A549 (cell line): ENCODE results near the gene PROC.

Experiments used
- BHLHE40 ChIP-seq: IDR thresholded peaks from 2 replicates; pipeline ENCODE4 v1.6.1; 2012; ENCODE audit warnings: low read depth, low read length, inconsistent platforms
- CEBPB ChIP-seq, 2 experiments: fragments of >200 bp in 1 of 2; sonication (Bioruptor Twin) in 1 of 2; formaldehyde crosslinking in 1 of 2; IDR thresholded peaks; 2 replicates each; pipeline ENCODE4 v1.6.1; 2012 to 2016
- CHD2 ChIP-seq: fragments of 150-350 bp; IDR thresholded peaks from 2 replicates; pipeline ENCODE4 v1.6.1; 2014; ENCODE audit warnings: low read length; ENCODE audit not compliant: partially characterized antibody
- GATA3 ChIP-seq: IDR thresholded peaks from 2 replicates; pipeline ENCODE4 v1.6.1; 2012; ENCODE audit warnings: borderline replicate concordance
- HMGXB4 ChIP-seq: fragments of 250-450 bp; sonication (Bioruptor Pico); IDR thresholded peaks from 2 replicates; pipeline ENCODE4 v1.5.0; 2021; ENCODE audit warnings: mild to moderate bottlenecking, moderate library complexity, borderline replicate concordance
- PHF8 ChIP-seq: fragments of 200-600 bp; sonication (generic); IDR thresholded peaks from 2 replicates; pipeline ENCODE4 v1.6.1; 2016; ENCODE audit warnings: low read depth, mild to moderate bottlenecking, antibody characterized with exemption, moderate library complexity, borderline replicate concordance
- POLR2A ChIP-seq: IDR thresholded peaks from 2 replicates; pipeline ENCODE4 v1.6.1; 2012; ENCODE audit warnings: mild to moderate bottlenecking, low read length
- POLR2AphosphoS2 ChIP-seq: conservative IDR thresholded peaks from 2 replicates; pipeline ENCODE4 v1.6.1; 2012; ENCODE audit warnings: low read length, improper control_type of control experiment, inconsistent platforms
- RFX5 ChIP-seq: fragments of 450-650 bp; IDR thresholded peaks from 2 replicates; pipeline ENCODE4 v1.7.1; 2014; ENCODE audit warnings: antibody characterized with exemption, mild to moderate bottlenecking, moderate library complexity
- SMC3 ChIP-seq: fragments of >200 bp; sonication (Bioruptor Twin); formaldehyde crosslinking; IDR thresholded peaks from 3 replicates; pipeline ENCODE4 v1.6.1; 2018; ENCODE audit warnings: inconsistent platforms
- USF2 ChIP-seq: fragments of 450-650 bp; IDR thresholded peaks from 2 replicates; pipeline ENCODE4 v1.6.1; 2014; ENCODE audit warnings: antibody characterized with exemption
- TF ChIP-seq, protein P1 (sequence below): fragments of >200 bp; sonication (Bioruptor Twin); formaldehyde crosslinking; IDR thresholded peaks from 3 replicates; pipeline ENCODE4 v1.5.1; 2016

- TF ChIP-seq, protein P1, sequence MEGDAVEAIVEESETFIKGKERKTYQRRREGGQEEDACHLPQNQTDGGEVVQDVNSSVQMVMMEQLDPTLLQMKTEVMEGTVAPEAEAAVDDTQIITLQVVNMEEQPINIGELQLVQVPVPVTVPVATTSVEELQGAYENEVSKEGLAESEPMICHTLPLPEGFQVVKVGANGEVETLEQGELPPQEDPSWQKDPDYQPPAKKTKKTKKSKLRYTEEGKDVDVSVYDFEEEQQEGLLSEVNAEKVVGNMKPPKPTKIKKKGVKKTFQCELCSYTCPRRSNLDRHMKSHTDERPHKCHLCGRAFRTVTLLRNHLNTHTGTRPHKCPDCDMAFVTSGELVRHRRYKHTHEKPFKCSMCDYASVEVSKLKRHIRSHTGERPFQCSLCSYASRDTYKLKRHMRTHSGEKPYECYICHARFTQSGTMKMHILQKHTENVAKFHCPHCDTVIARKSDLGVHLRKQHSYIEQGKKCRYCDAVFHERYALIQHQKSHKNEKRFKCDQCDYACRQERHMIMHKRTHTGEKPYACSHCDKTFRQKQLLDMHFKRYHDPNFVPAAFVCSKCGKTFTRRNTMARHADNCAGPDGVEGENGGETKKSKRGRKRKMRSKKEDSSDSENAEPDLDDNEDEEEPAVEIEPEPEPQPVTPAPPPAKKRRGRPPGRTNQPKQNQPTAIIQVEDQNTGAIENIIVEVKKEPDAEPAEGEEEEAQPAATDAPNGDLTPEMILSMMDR: no peak
- no peak for TF ChIP-seq POLR2A
- no peak for TF ChIP-seq CEBPB (IDR thresholded peaks at IDR 0.05)
- no peak for TF ChIP-seq USF2
- TF ChIP-seq HMGXB4 (CRISPR knock-in tag): no peak
- no peak for TF ChIP-seq RFX5
- no peak for TF ChIP-seq BHLHE40
- no peak for TF ChIP-seq CHD2
- TF ChIP-seq SMC3: no peak
- no peak for TF ChIP-seq POLR2AphosphoS2
- TF ChIP-seq GATA3: no peak
- TF ChIP-seq PHF8: no peak
Measured at GRCh38 chr2:127434515-127434914, 16.3 kb downstream of the PROC start.
